A673 (cell line): ENCODE measurements around the gene ADAM30.

Source experiments
- EZH2 ChIP-seq: fragments of 200-600 bp; sonication (generic); IDR thresholded peaks from 2 replicates; pipeline ENCODE4 v1.6.1; 2017; ENCODE audit warnings: borderline replicate concordance, low read depth, mild to moderate bottlenecking, mixed read lengths, antibody characterized with exemption, low read length; ENCODE audit not compliant: poor library complexity, severe bottlenecking
- TF ChIP-seq, protein P1 (sequence below): fragments of 300-800, 200-600 bp; sonication (generic); conservative IDR thresholded peaks from 2 replicates; pipeline ENCODE4 v1.5.1; 2017; ENCODE audit warnings: low read depth, mild to moderate bottlenecking, antibody characterized with exemption, low read length, moderate library complexity, mixed read lengths

DNA sequence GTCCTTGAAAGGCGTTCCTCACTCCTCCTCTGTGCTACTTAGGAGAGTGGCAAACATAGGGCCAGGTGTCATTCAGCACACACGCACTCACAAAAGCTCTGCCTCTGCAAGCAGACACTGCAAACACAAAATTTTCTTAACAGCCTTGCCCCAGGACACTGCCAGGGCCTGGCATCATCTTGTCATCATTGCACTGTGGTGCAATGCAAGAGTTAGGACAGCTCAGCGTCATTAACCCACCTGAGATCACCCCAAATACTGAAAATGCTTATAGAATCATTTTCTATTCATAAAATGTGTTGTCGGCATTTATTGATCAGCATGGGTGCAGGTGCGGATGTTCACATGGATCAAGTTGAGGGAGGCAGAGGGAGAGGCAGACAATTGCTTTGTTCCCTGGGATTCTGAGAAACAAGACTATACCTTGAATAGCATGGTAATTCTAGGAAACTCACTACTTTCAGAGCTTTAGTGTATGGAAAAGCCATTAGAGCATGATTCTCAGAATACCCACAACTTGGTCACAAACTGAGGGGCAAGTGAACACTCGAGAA lies 3.0 kb downstream of the ADAM30 start:
- TF ChIP-seq EZH2 = no peak
- TF ChIP-seq, protein P1, sequence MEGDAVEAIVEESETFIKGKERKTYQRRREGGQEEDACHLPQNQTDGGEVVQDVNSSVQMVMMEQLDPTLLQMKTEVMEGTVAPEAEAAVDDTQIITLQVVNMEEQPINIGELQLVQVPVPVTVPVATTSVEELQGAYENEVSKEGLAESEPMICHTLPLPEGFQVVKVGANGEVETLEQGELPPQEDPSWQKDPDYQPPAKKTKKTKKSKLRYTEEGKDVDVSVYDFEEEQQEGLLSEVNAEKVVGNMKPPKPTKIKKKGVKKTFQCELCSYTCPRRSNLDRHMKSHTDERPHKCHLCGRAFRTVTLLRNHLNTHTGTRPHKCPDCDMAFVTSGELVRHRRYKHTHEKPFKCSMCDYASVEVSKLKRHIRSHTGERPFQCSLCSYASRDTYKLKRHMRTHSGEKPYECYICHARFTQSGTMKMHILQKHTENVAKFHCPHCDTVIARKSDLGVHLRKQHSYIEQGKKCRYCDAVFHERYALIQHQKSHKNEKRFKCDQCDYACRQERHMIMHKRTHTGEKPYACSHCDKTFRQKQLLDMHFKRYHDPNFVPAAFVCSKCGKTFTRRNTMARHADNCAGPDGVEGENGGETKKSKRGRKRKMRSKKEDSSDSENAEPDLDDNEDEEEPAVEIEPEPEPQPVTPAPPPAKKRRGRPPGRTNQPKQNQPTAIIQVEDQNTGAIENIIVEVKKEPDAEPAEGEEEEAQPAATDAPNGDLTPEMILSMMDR = no peak
